Activated CD8-positive, alpha-beta T cell treated with anti-CD3 and anti-CD28 coated beads, Interleukin-2, amount 10 ng/mL, durations not matched to agents 7 days and 5 days (primary cell): ENCODE data around the gene TARS3. TPM values are rescaled to one million over a fixed set of nuclear protein-coding genes. Genes with fewer than 3 reads are reported as not detected.

Experiments used
- ATAC-seq: fragments of 150-1000 bp; cut with Tn5 transposase; one replicate; pipeline ENCODE4 v1.10.0; 2021; ENCODE audit warnings: moderate library complexity
- CTCF ChIA-PET: fragments of 350-600 bp; sonication (Branson Sonifier 250); formaldehyde crosslinking; loops from one replicate; lab custom pipeline; 2021; ENCODE audit warnings: antibody characterized with exemption; lab: Charles Lee
- POLR2A ChIA-PET: fragments of 350-600 bp; sonication (Branson Sonifier 250); formaldehyde crosslinking; loops from one replicate; lab custom pipeline; 2021; ENCODE audit warnings: antibody characterized with exemption; lab: Charles Lee
- DNase-seq: peaks from one replicate; pipeline ENCODE4 v3.0.0-alpha.2; 2020
- H3K27ac Mint-ChIP-seq: one replicate; pipeline ENCODE4 v1.8.0; 2021; ENCODE audit warnings: mild to moderate bottlenecking, mixed read lengths
- H3K27me3 Mint-ChIP-seq: one replicate; pipeline ENCODE4 v1.8.0; 2021; ENCODE audit warnings: low read depth, mixed read lengths
- H3K36me3 Mint-ChIP-seq: one replicate; pipeline ENCODE4 v1.8.0; 2021; ENCODE audit warnings: low read depth, mixed read lengths
- H3K4me1 Mint-ChIP-seq: one replicate; pipeline ENCODE4 v1.8.0; 2021; ENCODE audit warnings: low read depth, mixed read lengths
- H3K4me3 Mint-ChIP-seq: one replicate; pipeline ENCODE4 v1.8.0; 2021; ENCODE audit warnings: mild to moderate bottlenecking, mixed read lengths
- H3K9me3 Mint-ChIP-seq: one replicate; pipeline ENCODE4 v1.8.0; 2022; ENCODE audit warnings: mixed read lengths; ENCODE audit not compliant: insufficient read depth
- total RNA-seq, 2 experiments: library from RNA; stranded (reverse); gene quantifications; one replicate each; pipeline ENCODE4 v1.2.3, GENCODE V29; 2021

The TARS3 gene
- total RNA-seq, 2 experiments from 2014 or later, result 7.6 TPM

DNA sequence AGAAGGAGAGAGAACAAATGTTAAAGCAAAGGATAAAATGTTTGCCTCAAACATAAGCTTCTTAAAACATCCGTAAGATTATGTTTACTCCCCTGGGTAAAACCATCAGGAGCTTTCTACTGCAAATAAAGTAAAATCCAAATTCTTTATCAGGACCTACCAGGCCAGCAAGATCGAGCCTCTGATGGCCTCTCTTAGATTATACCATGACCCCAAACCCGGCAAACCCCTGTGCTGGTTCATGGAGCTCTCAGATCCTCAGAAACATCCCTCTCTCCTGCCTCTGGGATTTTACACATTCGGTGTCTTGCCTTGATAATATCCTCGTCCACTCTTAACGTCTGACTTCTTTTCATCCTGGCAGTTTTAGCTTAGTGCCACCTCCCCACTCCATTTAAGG is 7.5 kb upstream of the TARS3 start:
- Mint-ChIP-seq H3K27me3 (peaks cover 2% of the 10 kb centered on the region), H3K36me3 (no peaks in the 10 kb centered on the region), H3K27ac (no peak overlapping the region), H3K4me3 (no peak overlapping the region), H3K4me1 (no peaks in the 10 kb centered on the region), H3K9me3 (no peaks in the 10 kb centered on the region)
- ChIA-PET CTCF (no interaction called here), POLR2A (no interaction called here)
- DNase-seq, result no peak
- ATAC-seq, result no peak

DNA sequence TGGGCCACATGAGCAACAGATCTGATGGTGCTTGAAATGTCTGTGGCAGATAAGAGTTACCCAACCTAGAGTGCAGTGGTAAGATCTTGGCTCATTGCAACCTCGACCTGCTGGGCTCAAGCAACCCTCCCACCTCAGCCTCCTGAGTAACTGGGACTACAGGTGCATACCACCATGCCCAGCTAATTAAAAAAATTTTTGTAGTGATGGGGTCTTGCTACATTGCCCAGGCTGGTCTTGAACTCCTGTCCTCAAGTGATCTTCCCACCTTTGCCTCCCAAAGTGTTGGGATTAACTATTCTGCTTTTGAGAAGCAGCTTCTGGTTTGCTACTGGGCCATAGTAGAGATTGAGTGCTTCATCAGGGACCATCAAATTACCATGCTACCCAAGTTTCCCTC is 2.9 kb upstream of the TARS3 start:
- no peak overlapping the region for H3K4me3 Mint-ChIP-seq
- ChIA-PET POLR2A (no interaction called here), CTCF (no interaction called here)
- H3K4me1 Mint-ChIP-seq, result peaks cover 13% of the 10 kb centered on the region
- H3K36me3 Mint-ChIP-seq, result peaks cover 4% of the 10 kb centered on the region
- ATAC-seq, result no peak
- peaks cover 2% of the 10 kb centered on the region for H3K27me3 Mint-ChIP-seq
- DNase-seq, result no peak
- no peak overlapping the region for H3K27ac Mint-ChIP-seq
- no peaks in the 10 kb centered on the region for H3K9me3 Mint-ChIP-seq

DNA sequence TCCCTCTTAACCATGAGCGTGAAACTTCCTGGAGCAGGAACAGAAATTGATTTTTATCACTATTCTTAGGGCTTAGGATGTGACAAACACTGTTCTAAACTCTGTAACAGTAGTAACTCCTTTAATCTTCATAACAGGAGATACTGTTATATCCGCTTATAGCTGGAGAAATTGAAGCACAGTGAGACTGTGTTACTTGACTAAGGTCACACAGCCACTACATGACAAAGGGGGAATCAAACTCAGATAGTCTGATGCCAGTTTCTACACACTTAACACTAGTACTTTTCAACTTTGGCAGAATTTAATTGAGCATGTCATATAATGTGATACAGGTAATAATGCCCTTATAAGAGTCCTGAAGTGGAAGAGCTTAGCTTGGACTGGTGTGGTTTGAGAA is 800 bp upstream of the TARS3 start:
- H3K27me3 Mint-ChIP-seq, result no peaks in the 10 kb centered on the region
- no peak for DNase-seq
- POLR2A ChIA-PET, result no interaction called here
- no peak for ATAC-seq
- no peaks in the 10 kb centered on the region for H3K9me3 Mint-ChIP-seq
- peaks cover 20% of the 10 kb centered on the region for H3K36me3 Mint-ChIP-seq
- CTCF ChIA-PET, result no interaction called here
- H3K27ac Mint-ChIP-seq, result peak overlapping the region; percentile 14
- peak overlapping the region; percentile 53 for H3K4me3 Mint-ChIP-seq
- peaks cover 15% of the 10 kb centered on the region for H3K4me1 Mint-ChIP-seq

GRCh38 chr15:101724675-101725005 is 367 bp upstream of the TARS3 start:
- H3K4me3 Mint-ChIP-seq, result peak overlapping the region; percentile 53
- peak overlapping the region; percentile 14 for H3K27ac Mint-ChIP-seq
- POLR2A ChIA-PET, result interaction anchor here (0.5 to 1.6 kb wide), 3 partner anchors 22 to 555 kb away, joined by 3 to 6 read pairs (median 4); no protein-coding TSS in a partner anchor
- H3K4me1 Mint-ChIP-seq, result peaks cover 15% of the 10 kb centered on the region
- H3K36me3 Mint-ChIP-seq, result peaks cover 23% of the 10 kb centered on the region
- CTCF ChIA-PET, result interaction anchor here (1.1 kb wide), 1 partner anchor 71 kb away, joined by 3 read pairs; no protein-coding TSS in a partner anchor
- DNase-seq (no peak), ATAC-seq (no peak)
- no peaks in the 10 kb centered on the region for H3K9me3 Mint-ChIP-seq
- no peaks in the 10 kb centered on the region for H3K27me3 Mint-ChIP-seq

DNA sequence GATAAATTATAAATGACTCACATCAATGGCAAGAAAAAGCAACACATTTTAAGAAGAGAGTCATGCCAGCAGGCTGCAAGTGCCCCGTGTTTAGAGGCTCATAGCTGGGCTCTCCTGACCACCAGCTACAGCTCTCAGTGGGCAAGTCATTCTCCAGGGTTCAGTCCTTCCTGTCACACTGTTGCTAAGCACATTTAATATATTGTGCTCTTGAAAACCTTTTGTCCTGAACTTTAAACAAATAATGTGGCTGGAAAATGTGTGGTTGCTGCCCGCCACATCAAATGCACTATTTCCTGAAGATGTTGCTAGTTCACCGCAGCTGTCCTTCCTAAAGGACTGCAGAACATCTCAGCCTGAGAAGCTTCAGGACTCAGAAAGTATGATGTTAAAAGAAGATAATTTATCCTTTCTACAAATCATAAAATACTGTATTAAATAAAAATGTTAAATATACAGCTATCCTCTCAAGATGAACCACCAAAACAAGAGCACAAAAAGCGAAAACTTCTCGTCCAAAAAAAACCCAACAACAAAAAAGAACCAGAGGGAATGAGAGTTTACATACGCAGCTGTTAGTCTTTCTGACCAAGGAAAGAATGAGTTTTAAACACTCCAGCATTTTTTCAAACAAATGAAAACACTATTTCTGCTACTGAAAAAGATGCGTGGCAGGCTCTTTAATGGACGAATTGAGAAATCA is 951 bp downstream of the TARS3 start:
- Mint-ChIP-seq H3K4me3 (peak overlapping the region; percentile 89), H3K9me3 (no peaks in the 10 kb centered on the region), H3K27ac (peak overlapping the region; percentile 96), H3K4me1 (peaks cover 15% of the 10 kb centered on the region), H3K36me3 (peaks cover 35% of the 10 kb centered on the region), H3K27me3 (no peaks in the 10 kb centered on the region)
- ChIA-PET POLR2A (interaction anchor here (0.9 to 1.6 kb wide), 4 partner anchors 11 to 72 kb away, joined by 4 to 6 read pairs (median 4); no protein-coding TSS in a partner anchor), CTCF (interaction anchor here (1.1 to 1.7 kb wide), 4 partner anchors 11 to 81 kb away, joined by 3 to 7 read pairs (median 4); no protein-coding TSS in a partner anchor)
- peak; percentile 34 for ATAC-seq
- peak; percentile 70 for DNase-seq

DNA sequence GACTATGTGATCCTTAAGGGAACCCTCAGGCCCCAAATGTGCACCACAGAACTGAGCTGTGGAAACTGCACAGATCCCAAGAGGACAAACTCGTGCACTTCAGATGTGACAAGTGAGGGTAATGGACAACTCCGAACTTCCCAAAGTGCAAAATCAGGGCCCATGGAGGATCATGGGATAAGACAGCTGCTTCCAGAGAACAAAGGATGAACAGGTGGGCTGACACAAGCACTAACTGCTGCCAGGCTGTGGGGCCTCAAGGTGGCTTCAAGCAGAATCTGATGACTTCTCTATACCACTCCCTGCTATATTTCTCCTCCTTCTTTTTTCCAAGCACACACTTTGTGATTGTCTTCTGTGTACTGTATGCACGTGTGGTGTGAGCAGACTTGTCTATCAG is 5.4 kb downstream of the TARS3 start:
- CTCF ChIA-PET, result interaction anchor here (0.7 kb wide), 1 partner anchor 65 kb away, joined by 3 read pairs; no protein-coding TSS in a partner anchor
- Mint-ChIP-seq H3K4me3 (no peak overlapping the region), H3K9me3 (no peaks in the 10 kb centered on the region), H3K27ac (no peak overlapping the region), H3K36me3 (peaks cover 45% of the 10 kb centered on the region), H3K27me3 (no peaks in the 10 kb centered on the region), H3K4me1 (peaks cover 12% of the 10 kb centered on the region)
- no peak for ATAC-seq
- DNase-seq, result no peak
- POLR2A ChIA-PET, result no interaction called here

GRCh38 chr15:101712078-101712477 is 12.2 kb downstream of the TARS3 start:
- H3K36me3 Mint-ChIP-seq, result peaks cover 34% of the 10 kb centered on the region
- ChIA-PET POLR2A (interaction anchor here (1.4 kb wide), 1 partner anchor 12 kb away, joined by 5 read pairs; the partner anchor contains the start of gene TARS3), CTCF (interaction anchor here (0.8 kb wide), 1 partner anchor 11 kb away, joined by 3 read pairs; no protein-coding TSS in a partner anchor)
- no peaks in the 10 kb centered on the region for H3K27me3 Mint-ChIP-seq
- H3K27ac Mint-ChIP-seq, result no peak overlapping the region
- DNase-seq (peak; percentile 44), ATAC-seq (peak; percentile 72)
- H3K9me3 Mint-ChIP-seq, result no peaks in the 10 kb centered on the region
- peaks cover 9% of the 10 kb centered on the region for H3K4me1 Mint-ChIP-seq
- no peak overlapping the region for H3K4me3 Mint-ChIP-seq

- ChIA-PET POLR2A (no interaction called here), CTCF (no interaction called here)
- Mint-ChIP-seq H3K27ac (no peak overlapping the region), H3K4me1 (peaks cover 9% of the 10 kb centered on the region), H3K36me3 (peaks cover 37% of the 10 kb centered on the region), H3K9me3 (no peaks in the 10 kb centered on the region), H3K4me3 (no peak overlapping the region), H3K27me3 (no peaks in the 10 kb centered on the region)
- no peak for ATAC-seq
- DNase-seq, result no peak
These were observed 13.5 kb downstream of the TARS3 start for GRCh38 chr15:101710806-101711205.

DNA sequence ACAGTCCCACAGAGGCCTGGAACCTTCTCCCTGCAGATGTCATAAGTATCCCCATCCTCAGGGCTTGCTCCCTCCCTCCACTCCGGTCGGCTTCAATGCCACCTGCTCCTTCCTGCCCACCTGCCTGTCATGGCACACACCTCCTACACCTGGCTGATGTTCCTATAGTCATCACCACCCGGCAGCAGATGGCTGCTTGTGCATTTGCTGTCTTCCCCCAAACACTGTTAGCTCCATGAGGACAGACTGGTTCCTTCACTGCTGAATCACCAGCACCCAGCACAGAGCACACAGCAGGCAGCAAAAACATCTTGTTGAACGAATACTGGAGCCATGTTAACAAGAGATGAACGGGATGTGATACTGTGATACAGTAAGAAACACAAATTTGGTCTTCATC is 14.8 kb downstream of the TARS3 start:
- no peaks in the 10 kb centered on the region for H3K27me3 Mint-ChIP-seq
- H3K4me3 Mint-ChIP-seq, result no peak overlapping the region
- H3K4me1 Mint-ChIP-seq, result peaks cover 9% of the 10 kb centered on the region
- H3K9me3 Mint-ChIP-seq, result no peaks in the 10 kb centered on the region
- DNase-seq (no peak), ATAC-seq (no peak)
- POLR2A ChIA-PET, result no interaction called here
- peaks cover 45% of the 10 kb centered on the region for H3K36me3 Mint-ChIP-seq
- CTCF ChIA-PET, result no interaction called here
- H3K27ac Mint-ChIP-seq, result no peak overlapping the region

DNA sequence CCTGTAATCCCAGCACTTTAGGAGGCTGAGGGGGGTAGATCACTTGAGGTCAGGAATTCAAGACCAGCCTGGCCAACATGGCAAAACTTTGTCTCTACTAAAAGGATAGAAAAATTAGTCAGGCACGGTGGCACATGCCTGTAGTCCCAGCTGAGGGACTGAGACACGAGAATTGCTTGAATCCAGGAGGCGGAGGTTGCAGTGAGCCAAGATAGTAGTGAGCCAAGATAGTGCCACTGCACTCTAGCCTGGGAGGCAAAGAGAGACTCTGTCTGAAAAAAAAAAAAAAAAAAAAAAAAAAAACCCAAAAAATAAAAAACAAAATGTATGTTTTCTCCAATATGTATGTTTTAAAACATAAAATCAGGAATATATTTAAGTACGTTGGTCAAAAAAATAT is 16.3 kb downstream of the TARS3 start:
- Mint-ChIP-seq H3K9me3 (no peaks in the 10 kb centered on the region), H3K27ac (no peak overlapping the region), H3K27me3 (no peaks in the 10 kb centered on the region), H3K4me3 (no peak overlapping the region), H3K4me1 (peaks cover 9% of the 10 kb centered on the region), H3K36me3 (peaks cover 40% of the 10 kb centered on the region)
- ChIA-PET POLR2A (no interaction called here), CTCF (no interaction called here)
- DNase-seq (no peak), ATAC-seq (no peak)

DNA sequence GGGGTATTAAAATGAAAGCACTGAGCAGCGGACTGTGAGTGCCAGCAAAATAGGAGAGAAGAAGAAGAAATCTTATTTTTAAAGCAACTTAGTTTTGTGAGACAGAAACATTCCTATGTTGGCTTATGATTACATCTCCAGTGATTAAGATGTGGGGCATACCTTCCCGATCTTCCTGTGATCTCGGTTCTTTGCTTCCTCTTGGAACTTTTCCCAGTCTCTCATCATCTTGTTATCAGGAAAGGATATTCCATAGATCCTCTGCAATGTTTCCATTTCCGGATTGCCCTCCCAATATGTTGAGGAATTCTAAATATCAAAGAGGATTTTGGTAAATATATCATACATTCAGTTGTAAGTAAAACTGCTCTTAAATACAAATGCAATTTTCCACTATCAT is 22.2 kb downstream of the TARS3 start:
- H3K4me1 Mint-ChIP-seq, result peaks cover 8% of the 10 kb centered on the region
- H3K4me3 Mint-ChIP-seq, result no peak overlapping the region
- no peak overlapping the region for H3K27ac Mint-ChIP-seq
- ChIA-PET CTCF (no interaction called here), POLR2A (no interaction called here)
- no peaks in the 10 kb centered on the region for H3K9me3 Mint-ChIP-seq
- no peaks in the 10 kb centered on the region for H3K27me3 Mint-ChIP-seq
- no peak for DNase-seq
- no peak for ATAC-seq
- peaks cover 52% of the 10 kb centered on the region for H3K36me3 Mint-ChIP-seq

DNA sequence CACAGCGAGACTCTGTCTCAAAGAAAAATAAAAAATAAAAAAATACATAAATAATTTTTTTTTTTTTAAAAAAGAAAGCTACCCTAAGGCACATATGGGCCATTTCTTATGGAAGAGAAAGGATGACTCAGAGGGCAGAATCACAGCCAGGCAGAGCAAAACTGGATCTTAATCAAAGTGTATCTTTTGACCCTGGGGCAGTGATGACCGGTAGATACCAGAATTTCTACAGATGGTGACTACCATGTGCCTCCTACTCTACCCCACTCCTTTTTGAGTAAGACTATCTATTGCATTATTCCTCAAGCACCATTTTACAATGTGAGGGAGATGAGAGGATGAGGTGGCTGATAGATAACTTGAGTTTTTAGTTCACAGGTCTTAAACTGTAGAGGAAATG is 26.0 kb downstream of the TARS3 start:
- no peaks in the 10 kb centered on the region for H3K9me3 Mint-ChIP-seq
- no peaks in the 10 kb centered on the region for H3K27me3 Mint-ChIP-seq
- POLR2A ChIA-PET, result no interaction called here
- ATAC-seq, result no peak
- H3K27ac Mint-ChIP-seq, result no peak overlapping the region
- CTCF ChIA-PET, result no interaction called here
- DNase-seq, result no peak
- peaks cover 20% of the 10 kb centered on the region for H3K4me1 Mint-ChIP-seq
- H3K36me3 Mint-ChIP-seq, result peaks cover 58% of the 10 kb centered on the region
- H3K4me3 Mint-ChIP-seq, result no peak overlapping the region
